CD14-positive monocyte (primary cell): ENCODE measurements around the gene ARMH1. TPM values are rescaled to one million over a fixed set of nuclear protein-coding genes. Genes with fewer than 3 reads are reported as not detected.
A peak's percentile ranks its signal among the peaks of the same experiment; 100 is the strongest.

Source experiments
- DNase-seq, 3 donors: peaks; one replicate each; pipeline ENCODE4 v3.0.0-alpha.2; 2011 to 2022
- H2AFZ ChIP-seq: 2 replicates; pipeline ENCODE4 v1.6.0; 2012; ENCODE audit warnings: mild to moderate bottlenecking, low read depth, low read length, inconsistent platforms; ENCODE audit not compliant: insufficient read depth, poor library complexity, severe bottlenecking
- H3K27ac ChIP-seq, 2 donors: 1 replicate in 1 of 2; 2 replicates in 1 of 2; pipeline ENCODE4 v1.5.1; 2012 to 2013; ENCODE audit warnings: low read length in 2 of 2, control low read depth in 1 of 2, inconsistent platforms in 1 of 2, low read depth in 1 of 2, mild to moderate bottlenecking in 1 of 2
- H3K27me3 ChIP-seq, 2 donors: one replicate each; pipeline versions ENCODE4 v1.6.0 to v1.6.1; 2011 to 2013; ENCODE audit warnings: low read length in 2 of 2; ENCODE audit not compliant: control insufficient read depth in 2 of 2, insufficient read depth in 2 of 2
- H3K36me3 ChIP-seq, 2 donors: replicated peaks in 1 of 2; 1 replicate in 1 of 2; 2 replicates in 1 of 2; pipeline versions ENCODE4 v1.5.1 to v1.6.1; 2012 to 2013; ENCODE audit warnings: low read length in 2 of 2, control low read depth in 1 of 2, inconsistent platforms in 1 of 2, mild to moderate bottlenecking in 1 of 2; ENCODE audit not compliant: insufficient read depth in 2 of 2, control insufficient read depth in 1 of 2
- H3K4me1 ChIP-seq, 2 donors: 1 replicate in 1 of 2; 2 replicates in 1 of 2; pipeline versions ENCODE4 v1.5.1 to v1.6.1; 2012 to 2013; ENCODE audit warnings: low read length in 2 of 2, control low read depth in 1 of 2, inconsistent platforms in 1 of 2, mild to moderate bottlenecking in 1 of 2, moderate library complexity in 1 of 2; ENCODE audit not compliant: insufficient read depth in 2 of 2, control insufficient read depth in 1 of 2
- H3K4me2 ChIP-seq: replicated peaks from 2 replicates; pipeline ENCODE3; 2012; ENCODE audit warnings: low read length, moderate library complexity, mild to moderate bottlenecking; ENCODE audit not compliant: poor library complexity, severe bottlenecking; ENCODE audit errors: extremely low read depth
- H3K4me3 ChIP-seq, 3 experiments: fragments of 200-600 bp in 1 of 3; sonication (generic) in 1 of 3; replicated peaks in 1 of 3; 1 replicate in 2 of 3; 2 replicates in 1 of 3; pipeline ENCODE4 v1.5.1; 2011 to 2013; ENCODE audit warnings: low read length in 3 of 3, mild to moderate bottlenecking in 3 of 3, control low read depth in 2 of 3, low read depth in 2 of 3, inconsistent platforms in 1 of 3, moderate library complexity in 1 of 3
- H3K79me2 ChIP-seq: 2 replicates; pipeline ENCODE4 v1.6.0; 2012; ENCODE audit warnings: mild to moderate bottlenecking, control low read depth, inconsistent platforms, low read length, moderate library complexity; ENCODE audit not compliant: insufficient read depth
- H3K9ac ChIP-seq: 2 replicates; pipeline ENCODE4 v1.6.0; 2017; ENCODE audit warnings: low read length, mild to moderate bottlenecking; ENCODE audit not compliant: insufficient read depth, poor library complexity, severe bottlenecking
- H3K9me3 ChIP-seq, 2 donors: replicated peaks in 1 of 2; 1 replicate in 1 of 2; 2 replicates in 1 of 2; pipeline versions ENCODE4 v1.5.1 to v1.6.1; 2012 to 2013; ENCODE audit warnings: low read length in 2 of 2, control low read depth in 1 of 2; ENCODE audit not compliant: control insufficient read depth in 1 of 2, insufficient read depth in 1 of 2
- H4K20me1 ChIP-seq: 2 replicates; pipeline ENCODE4 v1.6.0; 2012; ENCODE audit warnings: mild to moderate bottlenecking, low read length, control low read depth, moderate library complexity; ENCODE audit not compliant: insufficient read depth
- H3K27ac Mint-ChIP-seq, 7 donors: one replicate each; pipeline ENCODE4 v1.8.0; 2020; ENCODE audit warnings: mild to moderate bottlenecking in 7 of 7, mixed read lengths in 7 of 7, moderate library complexity in 6 of 7, inconsistent platforms in 2 of 7
- H3K27me3 Mint-ChIP-seq, 3 donors: one replicate each; pipeline ENCODE4 v1.8.0; 2021 to 2022; ENCODE audit warnings: low read depth in 3 of 3, mild to moderate bottlenecking in 3 of 3, mixed read lengths in 3 of 3, moderate library complexity in 3 of 3, inconsistent platforms in 1 of 3
- H3K36me3 Mint-ChIP-seq, 2 donors: one replicate each; pipeline ENCODE4 v1.8.0; 2020; ENCODE audit warnings: mixed read lengths in 2 of 2, inconsistent platforms in 1 of 2, mild to moderate bottlenecking in 1 of 2
- H3K4me1 Mint-ChIP-seq: one replicate; pipeline ENCODE4 v1.8.0; 2020; ENCODE audit warnings: mild to moderate bottlenecking, mixed read lengths
- H3K4me3 Mint-ChIP-seq, 2 donors: one replicate each; pipeline ENCODE4 v1.8.0; 2020; ENCODE audit warnings: mild to moderate bottlenecking in 2 of 2, mixed read lengths in 2 of 2, moderate library complexity in 1 of 2
- H3K9me3 Mint-ChIP-seq, 7 donors: one replicate each; pipeline ENCODE4 v1.8.0; 2020 to 2022; ENCODE audit warnings: mixed read lengths in 7 of 7, mild to moderate bottlenecking in 6 of 7, moderate library complexity in 6 of 7, inconsistent platforms in 2 of 7
- CTCF ChIP-seq: fragments of 200-600 bp; IDR thresholded peaks from one replicate; pipeline ENCODE4 v1.8.0; 2022; ENCODE audit warnings: antibody characterized with exemption, mild to moderate bottlenecking
- WGBS: methylation state at CpG from one replicate; pipeline ENCODE4 v1.1.5; 2013; ENCODE audit warnings: missing lambda C conversion rate; ENCODE audit not compliant: insufficient coverage; 5-methylcytosine and 5-hydroxymethylcytosine counted together
- intact Hi-C, 2 donors: fragments of 100-400 bp; cut with micrococcal nuclease; formaldehyde crosslinking; loops; one replicate each; pipeline versions ENCODE4 v1.15.0 to v1.15.1; 2023
- polyA plus RNA-seq, 3 donors: library from polyadenylated mRNA; depleted of rRNA in 1 of 3; unstranded in 2 of 3; stranded (reverse) in 1 of 3; fragments of 300-500 nt in 2 of 3; fragments of >200 nt in 1 of 3; fragmentation: Illumina TruSeq in 2 of 3; gene quantifications; 1 replicate in 2 of 3; 2 replicates in 1 of 3; pipeline ENCODE4 v1.2.3, GENCODE V29; 2012 to 2021

Gene ARMH1
- polyA plus RNA-seq, 3 donors, result 14.7 to 209 (median 15.8) TPM

DNA sequence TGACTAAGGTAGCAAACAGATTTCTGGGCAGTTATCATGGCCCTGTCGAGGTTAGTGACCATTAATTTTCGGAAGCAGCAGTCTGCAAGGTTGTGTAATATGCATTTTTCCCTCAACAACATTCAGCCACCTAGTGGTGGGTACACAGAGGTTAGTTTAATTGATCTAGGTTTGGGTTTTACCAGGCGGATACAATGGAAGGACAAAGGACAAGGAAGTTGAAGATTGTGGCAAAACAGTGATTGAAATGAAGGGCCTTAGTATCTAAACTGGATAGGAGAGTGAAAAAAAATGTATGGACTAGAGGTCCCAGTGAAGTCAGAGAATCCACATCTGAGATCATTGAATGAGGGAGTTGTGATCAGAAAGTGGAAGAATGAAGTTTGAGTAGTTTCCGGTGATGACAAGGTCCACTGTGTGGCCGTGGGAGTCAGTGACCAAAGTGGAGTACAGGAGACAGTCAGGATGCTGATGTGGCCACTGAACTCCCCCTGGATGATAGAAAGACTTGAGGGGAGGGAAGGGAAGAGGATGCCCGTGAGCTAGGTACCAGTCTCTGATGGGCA, 2.8 kb downstream of the ARMH1 start:
- H3K36me3 Mint-ChIP-seq, result peaks cover 3% of the 10 kb centered on the region in 2 donors
- intact Hi-C loops, result loop anchor here in 1 of 2 donors (10.0 kb wide), 1 partner anchor 48 kb away; no protein-coding TSS in a partner anchor
- WGBS, result 47% methylated on average over 6 of the region's 6 CpGs
- DNase-seq, result peak; percentile 72 to 89 (median 81)
- H3K9me3 Mint-ChIP-seq, result no peaks in the 10 kb centered on the region
- H3K27ac Mint-ChIP-seq, result no peak overlapping the region
- Histone ChIP-seq H3K9ac (no peak overlapping the region), H4K20me1 (peaks cover 6% of the 10 kb centered on the region), H3K27me3 (no peaks in the 10 kb centered on the region), H3K9me3 (no peaks in the 10 kb centered on the region), H3K79me2 (peaks cover 11% of the 10 kb centered on the region), H3K27ac (peak overlapping the region; percentile 37 to 85), H3K36me3 (no peaks in the 10 kb centered on the region), H3K4me2 (peak overlapping the region; percentile 60), H3K4me3 (peak overlapping the region in 1 of 3 experiments; percentile 43), H2AFZ (peak overlapping the region; percentile 10), H3K4me1 (peaks cover 64 to 69% of the 10 kb centered on the region in 2 donors)
- no peak overlapping the region for H3K4me3 Mint-ChIP-seq
- peaks cover 39% of the 10 kb centered on the region for H3K4me1 Mint-ChIP-seq
- peak; percentile 89 for TF ChIP-seq CTCF
- H3K27me3 Mint-ChIP-seq, result peaks cover 0 to 2% (median 0%) of the 10 kb centered on the region in 3 donors

DNA sequence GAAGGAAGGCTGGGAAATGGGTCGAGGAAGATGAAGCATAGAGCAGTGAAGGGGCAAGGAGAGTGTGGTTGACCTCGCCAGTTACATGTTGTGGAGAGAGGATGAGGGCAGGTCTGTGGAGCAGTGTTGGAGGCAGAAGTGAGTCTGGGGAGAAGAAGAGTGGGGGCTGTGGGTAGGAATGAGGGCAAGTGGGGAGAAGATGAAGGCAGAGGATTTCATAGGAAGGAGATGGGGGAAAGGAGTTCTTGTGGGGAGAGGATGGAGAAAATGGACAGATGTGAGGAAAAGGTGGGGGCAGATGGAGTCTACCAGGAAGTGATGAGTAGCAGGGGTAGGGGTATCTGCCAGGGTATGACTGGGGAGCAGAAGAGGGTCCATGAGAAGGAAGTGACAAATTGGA, 3.6 kb downstream of the ARMH1 start:
- no peaks in the 10 kb centered on the region for H3K9me3 ChIP-seq
- peaks cover 64 to 69% of the 10 kb centered on the region in 2 donors for H3K4me1 ChIP-seq
- Mint-ChIP-seq H3K27ac (no peak overlapping the region), H3K4me1 (peaks cover 37% of the 10 kb centered on the region), H3K36me3 (peaks cover 3% of the 10 kb centered on the region in 2 donors), H3K4me3 (no peak overlapping the region), H3K27me3 (peaks cover 0 to 3% (median 2%) of the 10 kb centered on the region in 3 donors), H3K9me3 (no peaks in the 10 kb centered on the region)
- intact Hi-C loops, result loop anchor here in 1 of 2 donors (10.0 kb wide), 1 partner anchor 47 kb away; no protein-coding TSS in a partner anchor
- H3K27me3 ChIP-seq, result no peaks in the 10 kb centered on the region
- no peak overlapping the region for H2AFZ ChIP-seq
- H3K36me3 ChIP-seq, result no peaks in the 10 kb centered on the region
- no peak overlapping the region for H3K4me2 ChIP-seq
- peaks cover 7% of the 10 kb centered on the region for H3K79me2 ChIP-seq
- WGBS, result 65% methylated on average over 2 of the region's 2 CpGs
- H4K20me1 ChIP-seq, result peaks cover 6% of the 10 kb centered on the region
- H3K27ac ChIP-seq, result peak overlapping the region in 1 of 2 donors; percentile 85
- TF ChIP-seq CTCF, result no peak
- peak overlapping the region in 1 of 3 experiments; percentile 43 for H3K4me3 ChIP-seq
- DNase-seq, result no peak
- no peak overlapping the region for H3K9ac ChIP-seq
